Coronary artery (tissue), 2 donors: Measurements from ENCODE around the gene PAX5.
A peak's percentile ranks its signal among the peaks of the same experiment; 100 is the strongest.

Experiments used
- DNase-seq: peaks from one replicate; pipeline ENCODE4 v3.0.0-alpha.2; 2017; ENCODE audit warnings: low spot score
- H3K27ac ChIP-seq, 2 donors: fragments of 200-600 bp; sonication (generic); one replicate each; pipeline ENCODE4 v1.5.1; 2016 to 2019
- H3K4me3 ChIP-seq: fragments of 200-600 bp; sonication (generic); 2 replicates; pipeline ENCODE4 v1.5.1; 2016; ENCODE audit warnings: mild to moderate bottlenecking, moderate library complexity
- TF ChIP-seq, protein P1 (sequence below): fragments of 200-600 bp; sonication (generic); IDR thresholded peaks from one replicate; pipeline ENCODE4 v1.5.1; 2019; ENCODE audit warnings: antibody characterized with exemption

The PAX5 gene

DNA sequence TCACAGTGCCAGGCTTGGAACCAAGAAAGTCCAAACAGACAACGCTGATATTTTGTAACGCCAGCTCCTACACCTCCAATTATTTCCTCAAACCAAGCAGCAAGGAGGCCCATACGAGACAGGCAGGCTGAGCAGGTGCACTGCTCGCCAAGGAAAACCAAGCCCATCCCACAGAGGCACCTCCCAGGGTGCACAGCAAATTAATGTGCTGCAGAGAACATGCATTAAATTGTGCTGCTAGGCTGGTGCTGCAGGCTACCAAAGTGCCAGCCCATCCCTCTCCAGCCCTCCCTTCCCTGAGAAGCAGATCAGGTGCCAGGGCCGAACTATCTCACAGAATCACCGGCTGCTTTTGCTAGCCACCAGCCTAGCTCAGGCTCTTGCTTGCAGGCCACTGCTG, 137.8 kb downstream of the PAX5 start:
- peak; percentile 33 for DNase-seq
- H3K27ac ChIP-seq, result no peak overlapping the region

DNA sequence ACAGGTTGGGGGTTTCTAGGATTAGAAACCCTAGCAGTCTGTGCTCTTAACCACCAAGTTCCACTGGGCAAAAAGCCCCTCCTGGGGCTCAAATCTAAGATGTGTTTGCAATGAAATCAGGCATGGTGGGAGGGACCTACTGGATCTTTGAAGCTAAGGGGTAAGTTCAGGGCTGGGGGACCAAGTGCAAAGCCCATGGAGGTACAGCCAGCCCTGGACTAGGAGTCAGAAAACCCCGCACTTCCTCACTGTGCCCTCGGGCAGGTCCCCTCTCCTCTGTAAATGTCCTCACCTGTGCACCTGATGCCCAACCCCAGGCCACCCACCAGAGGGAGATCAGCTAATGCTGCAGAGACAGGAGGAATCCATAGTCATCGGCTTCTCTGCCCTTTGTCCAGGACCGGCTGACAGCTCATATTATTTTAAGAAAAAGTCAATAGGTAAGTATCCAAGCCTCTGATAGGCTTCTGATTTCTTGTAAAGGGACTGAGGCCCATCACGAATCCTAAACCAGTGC, 138.3 kb downstream of the PAX5 start:
- Histone ChIP-seq H3K4me3 (no peak overlapping the region), H3K27ac (no peak overlapping the region)
- TF ChIP-seq, protein P1, sequence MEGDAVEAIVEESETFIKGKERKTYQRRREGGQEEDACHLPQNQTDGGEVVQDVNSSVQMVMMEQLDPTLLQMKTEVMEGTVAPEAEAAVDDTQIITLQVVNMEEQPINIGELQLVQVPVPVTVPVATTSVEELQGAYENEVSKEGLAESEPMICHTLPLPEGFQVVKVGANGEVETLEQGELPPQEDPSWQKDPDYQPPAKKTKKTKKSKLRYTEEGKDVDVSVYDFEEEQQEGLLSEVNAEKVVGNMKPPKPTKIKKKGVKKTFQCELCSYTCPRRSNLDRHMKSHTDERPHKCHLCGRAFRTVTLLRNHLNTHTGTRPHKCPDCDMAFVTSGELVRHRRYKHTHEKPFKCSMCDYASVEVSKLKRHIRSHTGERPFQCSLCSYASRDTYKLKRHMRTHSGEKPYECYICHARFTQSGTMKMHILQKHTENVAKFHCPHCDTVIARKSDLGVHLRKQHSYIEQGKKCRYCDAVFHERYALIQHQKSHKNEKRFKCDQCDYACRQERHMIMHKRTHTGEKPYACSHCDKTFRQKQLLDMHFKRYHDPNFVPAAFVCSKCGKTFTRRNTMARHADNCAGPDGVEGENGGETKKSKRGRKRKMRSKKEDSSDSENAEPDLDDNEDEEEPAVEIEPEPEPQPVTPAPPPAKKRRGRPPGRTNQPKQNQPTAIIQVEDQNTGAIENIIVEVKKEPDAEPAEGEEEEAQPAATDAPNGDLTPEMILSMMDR, result no peak
- peak; percentile 50 for DNase-seq

More for the DNA sequence above, 137.8 kb downstream of the PAX5 start:
- TF ChIP-seq, protein P1, result no peak
- no peak overlapping the region for H3K4me3 ChIP-seq

DNA sequence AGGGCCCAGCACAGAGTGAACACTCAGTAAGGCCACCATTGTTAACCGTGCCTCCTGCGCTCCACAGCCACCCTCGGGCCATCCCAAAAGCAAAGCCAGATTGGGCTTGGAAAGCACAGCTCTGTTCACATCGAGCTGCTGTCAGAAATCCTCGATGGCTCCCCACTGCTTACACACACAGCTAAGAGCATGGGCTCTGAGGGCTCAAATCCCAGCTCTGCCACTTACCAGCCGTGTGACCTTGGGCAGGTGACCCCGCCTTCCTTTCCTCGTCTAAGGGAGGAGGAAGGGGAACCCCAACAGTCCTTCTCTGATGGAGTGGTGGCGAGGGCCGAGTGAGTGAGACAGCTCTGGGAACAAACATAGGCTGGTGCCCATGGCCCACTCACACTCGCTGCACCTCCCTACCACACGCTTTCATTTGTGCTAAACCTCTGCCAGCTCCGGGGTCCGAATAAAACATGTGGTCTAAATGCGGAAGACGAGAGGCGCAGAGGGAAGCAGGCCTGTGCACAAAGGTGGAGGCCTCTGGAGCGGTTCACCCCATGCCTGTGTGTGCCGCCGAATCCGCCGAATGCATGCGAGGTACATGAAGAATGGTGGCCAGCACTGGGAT, 139.3 kb downstream of the PAX5 start:
- TF ChIP-seq, protein P1, result no peak
- DNase-seq, result peak; percentile 33
- Histone ChIP-seq H3K4me3 (no peak overlapping the region), H3K27ac (no peak overlapping the region)

DNA sequence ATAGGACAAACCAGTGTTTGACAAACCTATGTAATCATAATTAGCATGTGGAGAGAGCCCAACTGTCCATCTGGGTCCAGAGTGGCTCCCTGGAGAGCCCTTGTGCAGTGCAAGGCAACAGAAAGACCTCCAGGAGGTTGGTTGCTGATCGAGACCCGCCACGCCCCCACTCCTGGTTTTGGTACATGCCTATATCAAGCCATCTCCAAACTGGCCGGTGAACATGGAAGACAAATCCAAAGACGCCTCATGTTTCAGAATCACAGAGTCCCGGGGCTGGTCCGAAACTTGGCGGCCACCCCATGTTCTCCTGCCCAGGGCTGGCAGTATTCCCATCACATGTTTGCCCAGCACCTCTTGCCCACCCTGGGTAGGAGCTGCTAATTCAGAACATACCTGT, 140.2 kb downstream of the PAX5 start:
- no peak for DNase-seq
- TF ChIP-seq, protein P1, result no peak
- no peak overlapping the region for H3K4me3 ChIP-seq
- no peak overlapping the region for H3K27ac ChIP-seq

DNA sequence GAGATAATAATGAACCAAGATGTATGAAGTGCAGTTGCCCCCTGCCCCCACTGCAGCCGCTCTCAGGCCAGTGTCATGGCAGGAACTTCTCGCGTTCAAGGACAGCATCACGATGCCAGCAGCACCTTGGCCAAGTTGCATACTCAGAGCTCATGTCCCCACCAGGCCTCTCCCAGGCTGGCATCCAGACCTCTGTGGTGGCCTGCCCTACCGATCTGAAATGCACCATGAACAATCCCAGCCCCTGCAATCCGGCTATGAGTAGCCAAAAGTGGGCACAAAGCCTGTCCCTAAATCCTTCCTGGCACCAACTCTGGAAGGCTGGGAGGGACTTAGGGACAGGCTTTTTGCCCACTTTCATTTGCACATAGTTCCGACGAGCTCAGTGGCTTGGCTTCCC, 140.9 kb downstream of the PAX5 start:
- no peak overlapping the region for H3K4me3 ChIP-seq
- H3K27ac ChIP-seq, result no peak overlapping the region
- no peak for DNase-seq
- TF ChIP-seq, protein P1, result no peak

DNA sequence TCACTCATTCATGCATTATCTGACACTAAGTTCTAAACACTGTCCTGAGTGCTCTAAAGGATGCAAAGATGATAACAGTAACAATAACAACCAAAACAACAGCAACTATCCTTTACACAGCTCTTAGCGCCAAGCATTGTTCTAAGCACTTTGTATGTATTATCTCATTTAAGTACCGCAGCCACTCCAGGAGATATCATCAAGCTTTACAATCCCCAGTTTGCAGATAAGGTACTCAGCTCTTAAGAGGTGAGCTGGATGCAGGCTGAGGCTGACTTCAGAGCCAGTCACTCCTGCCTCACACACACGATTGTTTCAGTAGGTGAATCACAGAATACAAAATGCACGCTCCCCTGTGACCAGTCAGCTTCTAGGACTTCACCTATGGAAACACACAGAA, 141.8 kb downstream of the PAX5 start:
- H3K4me3 ChIP-seq, result no peak overlapping the region
- DNase-seq, result no peak
- no peak overlapping the region for H3K27ac ChIP-seq
- TF ChIP-seq, protein P1, result no peak

DNA sequence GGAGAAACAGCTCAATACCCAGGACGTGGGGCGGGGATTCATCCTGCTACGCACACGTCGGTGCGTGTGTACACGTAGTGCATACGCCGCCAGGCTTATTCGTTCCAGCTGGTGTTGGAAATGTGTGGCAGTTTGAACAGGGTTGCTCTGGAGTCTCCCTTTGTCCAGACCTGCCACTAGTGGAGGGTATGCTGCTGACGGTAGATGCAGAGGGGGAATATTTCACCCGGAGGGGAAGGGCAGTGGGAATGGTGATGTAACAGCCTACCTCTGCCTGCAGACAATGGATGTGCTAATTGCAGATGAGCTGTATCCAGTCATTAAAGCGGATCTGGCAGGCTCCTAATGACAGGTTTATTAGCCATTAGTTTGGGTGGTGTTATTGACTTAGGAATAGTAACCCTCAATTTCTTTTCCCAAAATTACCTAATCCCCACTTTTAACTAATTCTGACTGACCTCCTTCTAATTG, 142.7 kb downstream of the PAX5 start:
- DNase-seq, result no peak
- TF ChIP-seq, protein P1, result no peak
- Histone ChIP-seq H3K27ac (no peak overlapping the region), H3K4me3 (no peak overlapping the region)
